Thyroid gland (tissue), 4 donors: ENCODE measurements around the gene AKAP5. TPM values are rescaled to one million over a fixed set of nuclear protein-coding genes. Genes with fewer than 3 reads are reported as not detected.

Experiments
- DNase-seq, 2 donors: peaks; one replicate each; pipeline ENCODE4 v3.0.0-alpha.2; 2019
- H3K27ac ChIP-seq, 3 donors: fragments of 200-600 bp; sonication (generic); 1 replicate in 2 of 3; 2 replicates in 1 of 3; pipeline ENCODE4 v1.5.1; 2016 to 2019; ENCODE audit warnings: mild to moderate bottlenecking in 1 of 3, moderate library complexity in 1 of 3
- H3K27me3 ChIP-seq: fragments of 200-600 bp; sonication (generic); one replicate; pipeline ENCODE4 v1.5.1; 2019
- H3K36me3 ChIP-seq, 2 donors: fragments of 200-600 bp; sonication (generic); one replicate each; pipeline ENCODE4 v1.5.1; 2016 to 2019
- H3K4me1 ChIP-seq, 2 donors: fragments of 200-600 bp; sonication (generic); one replicate each; pipeline ENCODE4 v1.5.1; 2017 to 2019
- H3K4me3 ChIP-seq, 3 donors: fragments of 200-600 bp; sonication (generic); replicated peaks in 1 of 3; 1 replicate in 2 of 3; 2 replicates in 1 of 3; pipeline ENCODE4 v1.5.1; 2016; ENCODE audit warnings: mild to moderate bottlenecking in 1 of 3
- H3K9me3 ChIP-seq: fragments of 200-600 bp; sonication (generic); one replicate; pipeline ENCODE4 v1.5.1; 2017
- CTCF ChIP-seq, 6 experiments: fragments of 200-600 bp in 3 of 6; fragments of 450-650 bp in 3 of 6; sonication (generic) in 3 of 6; IDR thresholded peaks; one replicate each; pipeline ENCODE4 v1.5.1; 2016 to 2019; ENCODE audit warnings: antibody characterized with exemption in 6 of 6, mild to moderate bottlenecking in 2 of 6, inconsistent platforms in 1 of 6, moderate library complexity in 1 of 6
- POLR2A ChIP-seq, 2 donors: fragments of 450-650 bp; IDR thresholded peaks; one replicate each; pipeline ENCODE4 v1.6.1; 2017; ENCODE audit warnings: antibody characterized with exemption in 2 of 2, mild to moderate bottlenecking in 2 of 2, moderate library complexity in 1 of 2
- WGBS, 2 donors: methylation state at CpG; one replicate each; pipeline ENCODE4 v1.1.5; 2017; 5-methylcytosine and 5-hydroxymethylcytosine counted together
- intact Hi-C: fragments of 100-400 bp; cut with DNase I; formaldehyde crosslinking; loops from one replicate; pipeline ENCODE4 v1.15.1; 2023
- total RNA-seq, 4 donors: library from RNA; depleted of rRNA; stranded (reverse); fragments of >200 nt; gene quantifications; one replicate each; pipeline ENCODE4 v1.2.3, GENCODE V29; 2016

The AKAP5 gene
- total RNA-seq: 1 to 10 TPM in 3 of 4 donors, under 1 TPM in 1; 0.92 to 1.3 (median 1.0) TPM

GRCh38 chr14:64465191-64465822, at the start of gene AKAP5:
Gene AKAP5 (plus strand): TSS chr14:64465499. CDS start chr14:64468395, 2,896 bp downstream.
- Histone ChIP-seq H3K27me3 (no peaks in the 10 kb centered on the region), H3K9me3 (no peaks in the 10 kb centered on the region), H3K36me3 (no peaks in the 10 kb centered on the region), H3K4me3 (peak within 1 kb of the TSS; percentile 66 to 76 (median 69)), H3K4me1 (peaks cover 0 to 12% of the 10 kb centered on the region in 2 donors), H3K27ac (peak within 1 kb of the TSS in 2 of 3 donors; percentile 57 to 68)
- peak; percentile 70 to 78 for DNase-seq
- peak in 1 of 6 experiments; percentile 15 for TF ChIP-seq CTCF (IDR thresholded peaks at IDR 0.05)
- peak in 1 of 2 donors; percentile 62 for TF ChIP-seq POLR2A (IDR thresholded peaks at IDR 0.05)
- intact Hi-C loops: no loop called here
- WGBS, 2 donors: 1% methylated on average over 21 of the region's 74 CpGs

- DNase-seq: no peak
- no peak overlapping the region for H3K4me3 ChIP-seq
- H3K27ac ChIP-seq: no peak overlapping the region
- TF ChIP-seq CTCF (IDR thresholded peaks at IDR 0.05) (no peak), POLR2A (IDR thresholded peaks at IDR 0.05) (no peak)
- intact Hi-C loops: no loop called here
- 90 to 91% methylated on average over 3 of the region's 3 CpGs for WGBS, 2 donors
- peaks cover 13 to 36% of the 10 kb centered on the region in 2 donors for H3K36me3 ChIP-seq
- no peaks in the 10 kb centered on the region for H3K4me1 ChIP-seq
- no peaks in the 10 kb centered on the region for H3K27me3 ChIP-seq
- H3K9me3 ChIP-seq: no peaks in the 10 kb centered on the region
Observed at GRCh38 chr14:64416348-64416932, 48.9 kb upstream of the AKAP5 start.

GRCh38 chr14:64417055-64417770, 48.1 kb upstream of the AKAP5 start:
- Histone ChIP-seq H3K36me3 (peaks cover 13 to 36% of the 10 kb centered on the region in 2 donors), H3K9me3 (no peaks in the 10 kb centered on the region), H3K4me1 (no peaks in the 10 kb centered on the region), H3K4me3 (no peak overlapping the region), H3K27me3 (no peaks in the 10 kb centered on the region), H3K27ac (no peak overlapping the region)
- DNase-seq: no peak
- no peak for TF ChIP-seq CTCF (IDR thresholded peaks at IDR 0.05)
- intact Hi-C loops: no loop called here
- WGBS, 2 donors: 94% methylated on average over 5 of the region's 5 CpGs

- 97% methylated on average over 6 to 7 of the region's 7 CpGs for WGBS, 2 donors
- Histone ChIP-seq H3K27me3 (no peaks in the 10 kb centered on the region), H3K27ac (no peak overlapping the region), H3K4me1 (no peaks in the 10 kb centered on the region), H3K36me3 (peaks cover 13 to 36% of the 10 kb centered on the region in 2 donors), H3K9me3 (no peaks in the 10 kb centered on the region), H3K4me3 (no peak overlapping the region)
- no peak for DNase-seq
- intact Hi-C loops: no loop called here
- no peak for TF ChIP-seq CTCF (IDR thresholded peaks at IDR 0.05)
- TF ChIP-seq POLR2A (IDR thresholded peaks at IDR 0.05): no peak
Observed at GRCh38 chr14:64417771-64418125, 47.6 kb upstream of the AKAP5 start.

- H3K9me3 ChIP-seq: no peaks in the 10 kb centered on the region
- peaks cover 13 to 36% of the 10 kb centered on the region in 2 donors for H3K36me3 ChIP-seq
- no peaks in the 10 kb centered on the region for H3K4me1 ChIP-seq
- WGBS, 2 donors: 88 to 89% methylated on average over 6 to 7 of the region's 7 CpGs
- no peaks in the 10 kb centered on the region for H3K27me3 ChIP-seq
- no peak overlapping the region for H3K4me3 ChIP-seq
- TF ChIP-seq CTCF (IDR thresholded peaks at IDR 0.05) (no peak), POLR2A (IDR thresholded peaks at IDR 0.05) (no peak)
- no peak for DNase-seq
- intact Hi-C loops: no loop called here
- no peak overlapping the region for H3K27ac ChIP-seq
Observed at GRCh38 chr14:64419003-64419402, 46.3 kb upstream of the AKAP5 start.
